SH-SY5Y (cell line): ENCODE results near the gene BRD3.

Experiments
- GATA2 ChIP-seq: IDR thresholded peaks from 2 replicates; pipeline ENCODE4 v1.6.1; 2011; ENCODE audit warnings: mild to moderate bottlenecking, low read depth, low read length
- GATA3 ChIP-seq: IDR thresholded peaks from 2 replicates; pipeline ENCODE4 v1.6.1; 2011; ENCODE audit warnings: low read depth, mild to moderate bottlenecking, low read length, moderate library complexity

GRCh38 chr9:134066526-134066912, 1.3 kb downstream of the BRD3 start:
- TF ChIP-seq GATA2, result no peak
- TF ChIP-seq GATA3, result no peak
